HEK293 (cell line): ENCODE results near the gene GDPD5.

ENCODE experiments used
- MEIS1 ChIP-seq: sonication (generic); formaldehyde crosslinking; IDR thresholded peaks from 2 replicates; pipeline ENCODE4 v1.8.1; 2022; ENCODE audit warnings: missing genetic modification reagents, mild to moderate bottlenecking, borderline replicate concordance
- SETDB1 ChIP-seq: IDR thresholded peaks from one replicate; pipeline ENCODE4 v1.6.1; 2017; ENCODE audit warnings: mild to moderate bottlenecking, low read length, moderate library complexity, mixed read lengths; ENCODE audit not compliant: insufficient read length
- ZNF138 ChIP-seq: fragments of 450-650 bp; formaldehyde crosslinking; IDR thresholded peaks from 2 replicates; pipeline ENCODE4 v1.5.1; 2016; ENCODE audit warnings: missing biosample characterization, missing genetic modification characterization, borderline replicate concordance
- ZNF529 ChIP-seq: fragments of 450-650 bp; formaldehyde crosslinking; IDR thresholded peaks from 2 replicates; pipeline ENCODE4 v1.5.1; 2017; ENCODE audit warnings: missing genetic modification characterization, missing biosample characterization; ENCODE audit not compliant: insufficient replicate concordance
- TF ChIP-seq, protein P1 (sequence below): fragments of 450-650 bp; formaldehyde crosslinking; IDR thresholded peaks from 2 replicates; pipeline ENCODE4 v1.5.1; 2016; ENCODE audit warnings: missing biosample characterization, missing genetic modification characterization
- TF ChIP-seq, protein P2 (sequence below): fragments of 450-650 bp; formaldehyde crosslinking; IDR thresholded peaks from 2 replicates; pipeline ENCODE4 v1.5.1; 2017; ENCODE audit warnings: missing biosample characterization, missing genetic modification characterization
- TF ChIP-seq, protein P3 (sequence below): fragments of 450-650 bp; formaldehyde crosslinking; IDR thresholded peaks from 2 replicates; pipeline ENCODE4 v1.5.1; 2016; ENCODE audit warnings: missing biosample characterization, missing genetic modification characterization
- TF ChIP-seq, protein P4 (sequence below): fragments of 450-650 bp; formaldehyde crosslinking; IDR thresholded peaks from 2 replicates; pipeline ENCODE4 v1.5.1; 2016; ENCODE audit warnings: missing biosample characterization, missing genetic modification characterization

DNA sequence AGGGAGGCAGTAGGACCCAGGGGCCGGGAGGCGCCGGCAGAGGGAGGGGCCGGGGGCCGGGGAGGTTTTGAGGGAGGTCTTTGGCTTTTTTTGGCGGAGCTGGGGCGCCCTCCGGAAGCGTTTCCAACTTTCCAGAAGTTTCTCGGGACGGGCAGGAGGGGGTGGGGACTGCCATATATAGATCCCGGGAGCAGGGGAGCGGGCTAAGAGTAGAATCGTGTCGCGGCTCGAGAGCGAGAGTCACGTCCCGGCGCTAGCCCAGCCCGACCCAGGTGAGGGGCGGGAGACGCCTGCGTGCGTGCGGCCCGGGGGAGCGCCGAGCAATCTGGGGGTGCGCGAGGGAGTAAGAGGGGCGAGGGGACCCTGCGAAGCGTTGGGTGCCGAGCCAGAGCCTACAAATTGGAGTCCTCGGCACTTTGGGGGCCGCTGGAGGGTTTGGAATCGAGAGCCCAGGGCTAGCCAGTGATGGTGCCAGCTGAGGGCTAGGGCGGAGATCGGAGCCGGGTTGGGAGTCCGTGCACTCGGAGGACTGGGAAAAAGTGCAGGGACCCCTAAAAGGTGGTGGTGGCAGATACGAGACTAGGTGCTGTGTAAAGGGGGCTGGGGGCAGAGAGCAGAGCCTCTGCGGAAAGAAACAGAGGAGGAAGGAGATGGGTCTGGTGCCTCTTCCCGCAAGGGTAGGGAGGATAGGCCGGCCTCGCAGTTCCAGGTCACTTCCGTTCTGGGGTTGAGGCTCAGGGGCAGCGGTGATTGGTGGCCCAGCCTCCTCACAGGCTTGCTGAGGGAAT lies 36.5 kb upstream of the GDPD5 start, which contains the start of gene SERPINH1:
- TF ChIP-seq, protein P1, sequence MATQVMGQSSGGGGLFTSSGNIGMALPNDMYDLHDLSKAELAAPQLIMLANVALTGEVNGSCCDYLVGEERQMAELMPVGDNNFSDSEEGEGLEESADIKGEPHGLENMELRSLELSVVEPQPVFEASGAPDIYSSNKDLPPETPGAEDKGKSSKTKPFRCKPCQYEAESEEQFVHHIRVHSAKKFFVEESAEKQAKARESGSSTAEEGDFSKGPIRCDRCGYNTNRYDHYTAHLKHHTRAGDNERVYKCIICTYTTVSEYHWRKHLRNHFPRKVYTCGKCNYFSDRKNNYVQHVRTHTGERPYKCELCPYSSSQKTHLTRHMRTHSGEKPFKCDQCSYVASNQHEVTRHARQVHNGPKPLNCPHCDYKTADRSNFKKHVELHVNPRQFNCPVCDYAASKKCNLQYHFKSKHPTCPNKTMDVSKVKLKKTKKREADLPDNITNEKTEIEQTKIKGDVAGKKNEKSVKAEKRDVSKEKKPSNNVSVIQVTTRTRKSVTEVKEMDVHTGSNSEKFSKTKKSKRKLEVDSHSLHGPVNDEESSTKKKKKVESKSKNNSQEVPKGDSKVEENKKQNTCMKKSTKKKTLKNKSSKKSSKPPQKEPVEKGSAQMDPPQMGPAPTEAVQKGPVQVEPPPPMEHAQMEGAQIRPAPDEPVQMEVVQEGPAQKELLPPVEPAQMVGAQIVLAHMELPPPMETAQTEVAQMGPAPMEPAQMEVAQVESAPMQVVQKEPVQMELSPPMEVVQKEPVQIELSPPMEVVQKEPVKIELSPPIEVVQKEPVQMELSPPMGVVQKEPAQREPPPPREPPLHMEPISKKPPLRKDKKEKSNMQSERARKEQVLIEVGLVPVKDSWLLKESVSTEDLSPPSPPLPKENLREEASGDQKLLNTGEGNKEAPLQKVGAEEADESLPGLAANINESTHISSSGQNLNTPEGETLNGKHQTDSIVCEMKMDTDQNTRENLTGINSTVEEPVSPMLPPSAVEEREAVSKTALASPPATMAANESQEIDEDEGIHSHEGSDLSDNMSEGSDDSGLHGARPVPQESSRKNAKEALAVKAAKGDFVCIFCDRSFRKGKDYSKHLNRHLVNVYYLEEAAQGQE (tag by site-specific recombination): no peak
- TF ChIP-seq ZNF138 (tag by site-specific recombination): no peak
- TF ChIP-seq, protein P2, sequence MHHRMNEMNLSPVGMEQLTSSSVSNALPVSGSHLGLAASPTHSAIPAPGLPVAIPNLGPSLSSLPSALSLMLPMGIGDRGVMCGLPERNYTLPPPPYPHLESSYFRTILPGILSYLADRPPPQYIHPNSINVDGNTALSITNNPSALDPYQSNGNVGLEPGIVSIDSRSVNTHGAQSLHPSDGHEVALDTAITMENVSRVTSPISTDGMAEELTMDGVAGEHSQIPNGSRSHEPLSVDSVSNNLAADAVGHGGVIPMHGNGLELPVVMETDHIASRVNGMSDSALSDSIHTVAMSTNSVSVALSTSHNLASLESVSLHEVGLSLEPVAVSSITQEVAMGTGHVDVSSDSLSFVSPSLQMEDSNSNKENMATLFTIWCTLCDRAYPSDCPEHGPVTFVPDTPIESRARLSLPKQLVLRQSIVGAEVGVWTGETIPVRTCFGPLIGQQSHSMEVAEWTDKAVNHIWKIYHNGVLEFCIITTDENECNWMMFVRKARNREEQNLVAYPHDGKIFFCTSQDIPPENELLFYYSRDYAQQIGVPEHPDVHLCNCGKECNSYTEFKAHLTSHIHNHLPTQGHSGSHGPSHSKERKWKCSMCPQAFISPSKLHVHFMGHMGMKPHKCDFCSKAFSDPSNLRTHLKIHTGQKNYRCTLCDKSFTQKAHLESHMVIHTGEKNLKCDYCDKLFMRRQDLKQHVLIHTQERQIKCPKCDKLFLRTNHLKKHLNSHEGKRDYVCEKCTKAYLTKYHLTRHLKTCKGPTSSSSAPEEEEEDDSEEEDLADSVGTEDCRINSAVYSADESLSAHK (tag by site-specific recombination): no peak
- TF ChIP-seq, protein P3, sequence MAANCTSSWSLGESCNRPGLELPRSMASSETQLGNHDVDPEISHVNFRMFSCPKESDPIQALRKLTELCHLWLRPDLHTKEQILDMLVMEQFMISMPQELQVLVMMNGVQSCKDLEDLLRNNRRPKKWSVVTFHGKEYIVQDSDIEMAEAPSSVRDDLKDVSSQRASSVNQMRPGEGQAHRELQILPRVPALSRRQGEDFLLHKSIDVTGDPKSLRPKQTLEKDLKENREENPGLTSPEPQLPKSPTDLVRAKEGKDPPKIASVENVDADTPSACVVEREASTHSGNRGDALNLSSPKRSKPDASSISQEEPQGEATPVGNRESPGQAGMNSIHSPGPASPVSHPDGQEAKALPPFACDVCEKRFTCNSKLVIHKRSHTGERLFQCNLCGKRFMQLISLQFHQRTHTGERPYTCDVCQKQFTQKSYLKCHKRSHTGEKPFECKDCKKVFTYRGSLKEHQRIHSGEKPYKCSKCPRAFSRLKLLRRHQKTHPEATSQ (tag by site-specific recombination): 0 out of 2 replicates have a peak, but pooled peaks have one; percentile 59
- TF ChIP-seq, protein P4, sequence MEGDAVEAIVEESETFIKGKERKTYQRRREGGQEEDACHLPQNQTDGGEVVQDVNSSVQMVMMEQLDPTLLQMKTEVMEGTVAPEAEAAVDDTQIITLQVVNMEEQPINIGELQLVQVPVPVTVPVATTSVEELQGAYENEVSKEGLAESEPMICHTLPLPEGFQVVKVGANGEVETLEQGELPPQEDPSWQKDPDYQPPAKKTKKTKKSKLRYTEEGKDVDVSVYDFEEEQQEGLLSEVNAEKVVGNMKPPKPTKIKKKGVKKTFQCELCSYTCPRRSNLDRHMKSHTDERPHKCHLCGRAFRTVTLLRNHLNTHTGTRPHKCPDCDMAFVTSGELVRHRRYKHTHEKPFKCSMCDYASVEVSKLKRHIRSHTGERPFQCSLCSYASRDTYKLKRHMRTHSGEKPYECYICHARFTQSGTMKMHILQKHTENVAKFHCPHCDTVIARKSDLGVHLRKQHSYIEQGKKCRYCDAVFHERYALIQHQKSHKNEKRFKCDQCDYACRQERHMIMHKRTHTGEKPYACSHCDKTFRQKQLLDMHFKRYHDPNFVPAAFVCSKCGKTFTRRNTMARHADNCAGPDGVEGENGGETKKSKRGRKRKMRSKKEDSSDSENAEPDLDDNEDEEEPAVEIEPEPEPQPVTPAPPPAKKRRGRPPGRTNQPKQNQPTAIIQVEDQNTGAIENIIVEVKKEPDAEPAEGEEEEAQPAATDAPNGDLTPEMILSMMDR: no peak
- TF ChIP-seq SETDB1: no peak
- no peak for TF ChIP-seq MEIS1 (CRISPR knock-in tag)
- no peak for TF ChIP-seq ZNF529 (tag by site-specific recombination)
